SH-SY5Y (cell line): Measurements from ENCODE around the gene P2RY13.

Experiments
- GATA2 ChIP-seq: IDR thresholded peaks from 2 replicates; pipeline ENCODE4 v1.6.1; 2011; ENCODE audit warnings: mild to moderate bottlenecking, low read depth, low read length
- GATA3 ChIP-seq: IDR thresholded peaks from 2 replicates; pipeline ENCODE4 v1.6.1; 2011; ENCODE audit warnings: low read depth, mild to moderate bottlenecking, low read length, moderate library complexity

DNA sequence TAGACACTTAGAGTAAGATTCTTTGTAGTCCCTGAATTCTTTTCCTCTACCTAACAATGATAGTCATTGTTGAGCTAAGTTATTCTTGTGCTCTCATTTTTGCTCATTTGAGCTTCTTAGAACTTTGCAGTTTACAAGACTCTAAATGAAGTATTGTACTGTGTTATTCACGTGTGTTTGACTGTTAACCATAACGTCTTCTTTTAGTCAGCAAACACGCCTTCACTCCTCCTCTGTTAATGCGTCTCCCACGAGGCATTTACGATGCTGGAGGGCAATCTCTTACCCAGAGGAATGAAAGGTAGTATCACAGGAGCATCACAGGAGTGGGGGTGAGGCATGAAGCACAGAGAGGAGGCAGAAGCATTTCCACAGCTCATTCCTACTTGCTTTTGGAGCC, 36.2 kb downstream of the P2RY13 start:
- TF ChIP-seq GATA2 (no peak), GATA3 (no peak)
